HT-29 (cell line): ENCODE results near the gene VASN. TPM values are rescaled to one million over a fixed set of nuclear protein-coding genes. Genes with fewer than 3 reads are reported as not detected.
A peak's percentile ranks its signal among the peaks of the same experiment; 100 is the strongest.

Experiments
- DNase-seq: peaks from one replicate; pipeline ENCODE4 v3.0.0-alpha.2; 2015; ENCODE audit warnings: low spot score
- total RNA-seq: library from RNA; depleted of rRNA; stranded (reverse); fragments of >200 nt; shearing (Covaris generic); gene quantifications from 2 replicates; pipeline ENCODE4 v1.2.3, GENCODE V29; 2014

Gene VASN
- total RNA-seq, 1 experiment from 2014 or later: 2.2 TPM

DNA sequence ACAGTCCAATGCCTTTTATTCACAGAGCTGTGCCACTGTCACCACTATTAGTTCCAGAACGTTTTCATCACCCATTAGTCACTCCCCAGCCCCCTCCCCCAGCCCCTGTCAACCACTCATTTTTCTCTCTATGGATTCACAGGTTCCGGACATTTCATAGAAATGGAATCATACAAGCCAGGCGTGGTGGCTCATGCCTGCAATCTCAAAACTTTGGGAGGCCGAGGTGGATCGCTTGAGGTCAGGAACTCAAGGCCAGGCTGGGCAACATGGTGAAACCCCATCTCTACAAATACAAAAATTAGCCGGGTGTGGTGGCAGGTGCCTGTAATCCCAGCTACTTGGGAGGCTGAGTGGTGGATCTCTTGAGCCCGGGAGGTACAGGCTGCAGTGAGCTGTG is 19.8 kb upstream of the VASN start:
- no peak for DNase-seq

DNA sequence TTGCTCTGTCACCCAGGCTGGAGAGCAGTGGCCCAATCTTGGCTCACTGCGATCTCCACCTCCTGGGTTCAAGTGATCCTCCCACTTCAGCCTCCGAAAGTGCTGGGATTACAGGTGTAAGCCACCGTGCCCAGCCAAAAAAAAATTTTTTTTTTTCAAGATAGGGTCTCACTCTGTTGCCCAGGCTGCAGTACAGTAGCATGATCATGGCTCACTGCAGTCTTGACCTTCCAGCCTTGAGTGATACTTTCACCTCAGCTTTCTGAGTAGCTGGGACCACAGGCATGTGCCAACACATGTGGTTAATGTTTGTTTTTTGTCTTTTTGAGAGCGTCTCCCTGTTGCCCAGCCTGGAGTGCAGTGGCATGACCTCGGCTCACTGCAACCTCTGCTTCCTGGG is 18.8 kb upstream of the VASN start:
- DNase-seq: no peak

DNA sequence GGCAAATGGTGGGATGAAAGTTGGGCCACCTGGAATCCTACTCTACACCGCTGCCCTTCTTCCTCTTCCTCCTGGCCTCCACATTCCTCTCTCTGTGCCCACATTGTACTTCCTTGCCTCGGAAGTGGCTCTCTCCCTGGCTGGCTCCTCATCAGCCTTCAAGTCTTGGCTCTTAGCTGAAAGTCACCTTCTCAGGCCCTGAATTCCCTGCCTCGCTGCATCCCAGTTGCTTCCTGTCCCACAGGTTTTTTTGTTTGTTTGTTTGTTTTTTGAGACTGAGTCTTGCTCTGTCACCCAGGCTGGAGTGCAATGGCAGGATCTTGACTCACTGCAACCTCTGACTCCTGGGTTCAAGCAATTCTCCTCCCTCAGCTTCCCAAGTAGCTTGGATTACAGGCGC is 18.0 kb upstream of the VASN start:
- DNase-seq: no peak

DNA sequence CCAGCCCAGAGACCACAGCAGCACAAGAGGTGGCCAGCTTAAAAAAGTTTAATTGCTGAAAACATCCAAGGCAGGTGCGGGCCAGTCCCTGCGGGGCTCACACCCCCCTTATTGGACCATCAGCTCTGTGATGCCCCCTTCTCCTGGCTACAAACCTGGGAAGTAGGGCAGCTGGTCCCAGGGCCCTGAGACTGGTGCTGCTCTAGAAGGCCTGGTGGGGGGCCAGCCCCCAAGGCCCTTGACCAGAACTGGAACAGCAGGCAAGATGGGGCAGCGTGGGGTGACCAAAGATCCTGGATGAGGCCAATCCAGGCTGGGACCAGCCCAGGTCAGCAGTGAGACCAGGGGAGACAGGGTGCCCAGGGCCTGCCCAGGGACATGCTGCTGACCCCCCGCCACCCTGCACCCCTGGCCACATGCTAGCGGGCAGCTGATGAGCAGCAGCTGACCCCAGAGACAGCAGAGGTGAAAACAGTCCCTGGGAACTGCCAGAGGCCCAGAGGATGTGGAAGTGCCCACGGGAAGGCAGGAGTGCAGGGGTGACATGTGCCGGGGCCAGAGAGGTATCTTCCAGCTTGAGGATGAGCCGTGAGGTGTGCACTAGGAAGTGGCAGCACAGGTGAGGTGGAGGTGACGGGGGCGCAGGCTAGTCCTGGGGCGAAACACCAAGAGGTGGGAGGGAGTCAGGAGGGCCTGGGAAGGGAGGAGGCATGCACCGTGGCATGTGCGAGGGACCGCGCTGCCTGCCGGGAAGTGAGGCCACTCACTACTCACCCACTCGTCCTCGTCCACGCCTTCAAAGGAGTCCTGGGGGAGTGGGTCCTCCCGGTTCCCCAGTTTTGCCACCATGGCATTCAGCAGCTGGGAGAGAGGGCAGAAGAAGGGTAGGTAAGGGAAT is 16.9 kb upstream of the VASN start:
- DNase-seq: no peak

DNA sequence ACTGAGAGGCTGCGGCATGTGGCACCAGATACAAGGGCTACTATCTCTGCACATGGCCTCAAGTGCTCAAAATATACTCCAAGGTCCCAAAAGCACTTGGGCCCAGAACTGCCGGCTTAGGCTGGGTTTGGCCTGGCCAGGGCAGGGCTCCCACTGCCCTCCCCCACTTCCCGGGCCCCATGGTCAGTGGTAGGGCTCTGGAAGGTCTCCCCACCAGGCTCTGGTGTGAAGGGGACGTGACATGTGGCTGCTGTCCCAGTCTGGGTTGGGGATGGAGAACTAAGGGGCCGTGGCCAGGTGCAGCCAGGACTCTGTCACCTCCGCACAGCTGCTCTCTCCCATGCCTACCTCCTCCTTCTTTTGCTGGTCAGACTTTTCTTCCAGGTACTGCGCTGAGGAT is 14.8 kb upstream of the VASN start:
- DNase-seq: no peak

DNA sequence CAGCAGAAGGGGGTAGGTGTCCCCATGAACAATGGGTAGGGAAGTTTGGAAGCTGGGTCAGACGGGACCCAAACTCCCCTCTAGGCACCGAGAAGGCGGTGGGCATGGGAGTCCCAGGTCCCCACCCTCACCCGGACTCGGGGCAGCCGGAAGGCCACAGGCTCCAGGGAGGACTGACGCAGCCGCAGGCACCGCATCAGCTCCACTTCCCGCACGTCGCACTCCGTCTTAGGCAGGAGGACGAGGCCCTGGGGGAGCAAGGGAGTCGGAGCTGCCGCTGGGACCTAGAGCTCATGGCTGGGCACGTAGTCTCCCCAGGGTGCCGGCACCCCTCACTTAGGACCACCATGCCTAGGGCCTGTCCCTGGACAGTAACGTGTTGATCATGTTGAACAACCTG is 13.4 kb upstream of the VASN start:
- DNase-seq: no peak

DNA sequence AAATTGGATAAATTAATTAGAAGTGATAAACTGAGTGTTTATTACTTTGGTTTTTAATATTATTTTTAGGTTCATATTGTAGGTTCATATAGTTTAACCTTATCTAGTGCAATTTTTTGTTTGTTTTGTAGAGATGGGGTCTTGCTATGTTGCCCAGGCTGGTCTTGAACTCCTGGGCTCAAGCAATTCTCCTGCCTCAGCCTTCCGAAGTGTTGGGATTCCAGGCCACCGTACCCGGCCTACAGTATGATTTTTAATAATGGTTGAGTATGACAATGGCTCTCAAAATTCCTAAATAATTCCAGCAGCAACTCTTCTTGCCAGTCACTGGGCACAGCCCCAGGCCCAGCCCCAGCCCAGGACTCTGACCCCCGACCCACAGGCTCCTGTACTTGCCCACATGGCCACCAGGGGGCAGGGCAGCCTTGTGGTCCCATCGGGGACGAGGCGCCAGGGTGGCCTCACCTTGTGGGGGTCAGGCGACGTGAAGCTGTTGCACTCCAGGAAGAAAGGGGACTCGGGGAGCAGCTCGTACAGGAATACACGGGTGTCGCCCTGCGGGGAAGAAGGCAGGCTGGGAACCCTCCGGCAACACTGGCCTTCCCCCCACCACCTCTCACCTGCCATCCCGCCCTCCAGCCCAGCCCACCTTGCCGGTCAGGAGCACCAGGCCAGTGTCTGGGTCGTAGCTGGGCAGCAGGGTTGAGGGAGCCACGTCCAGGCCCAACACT is 12.7 kb upstream of the VASN start:
- peak; percentile 65 for DNase-seq

DNA sequence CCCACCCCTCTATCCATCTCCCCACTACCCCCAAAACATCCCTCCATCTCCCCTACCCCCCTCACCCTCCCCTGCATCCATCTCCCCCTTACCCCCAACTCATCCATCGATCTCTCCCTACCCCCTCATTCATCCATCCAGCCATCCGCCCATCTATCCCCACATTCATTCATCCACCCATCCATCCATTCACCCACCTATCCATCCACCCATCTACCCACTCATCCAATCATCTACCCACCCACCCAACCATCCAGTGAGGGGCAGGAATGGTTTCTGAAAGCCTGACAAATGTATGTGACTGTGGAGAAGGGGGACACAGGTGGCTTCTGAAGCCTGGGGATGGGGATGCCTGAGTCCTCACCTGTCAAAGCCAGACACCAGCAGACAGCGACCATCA is 11.7 kb upstream of the VASN start:
- no peak for DNase-seq

DNA sequence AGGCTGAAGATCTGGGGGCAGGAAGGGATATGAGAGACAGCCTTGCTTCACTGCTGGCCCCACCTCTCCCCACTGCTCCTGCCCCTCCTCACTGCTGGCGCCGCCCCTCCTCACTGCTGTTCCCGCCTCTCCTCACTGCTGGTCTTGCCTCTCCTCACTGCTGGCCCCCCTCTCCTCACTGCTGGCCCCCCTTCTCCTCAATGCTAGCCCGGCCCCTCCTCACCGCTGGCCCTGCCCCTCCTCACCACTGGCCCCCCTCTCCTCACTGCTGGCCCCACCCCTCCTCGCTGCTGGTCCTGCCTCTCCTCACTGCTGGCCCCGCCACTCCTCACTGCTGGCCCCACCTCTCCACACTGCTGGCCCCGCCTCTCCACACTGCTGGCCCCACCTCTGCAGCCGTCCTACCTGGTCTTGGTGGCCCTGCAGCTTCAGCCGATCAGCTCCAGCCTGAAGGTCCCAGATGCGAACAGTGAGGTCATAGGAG is 11.1 kb upstream of the VASN start:
- no peak for DNase-seq

DNA sequence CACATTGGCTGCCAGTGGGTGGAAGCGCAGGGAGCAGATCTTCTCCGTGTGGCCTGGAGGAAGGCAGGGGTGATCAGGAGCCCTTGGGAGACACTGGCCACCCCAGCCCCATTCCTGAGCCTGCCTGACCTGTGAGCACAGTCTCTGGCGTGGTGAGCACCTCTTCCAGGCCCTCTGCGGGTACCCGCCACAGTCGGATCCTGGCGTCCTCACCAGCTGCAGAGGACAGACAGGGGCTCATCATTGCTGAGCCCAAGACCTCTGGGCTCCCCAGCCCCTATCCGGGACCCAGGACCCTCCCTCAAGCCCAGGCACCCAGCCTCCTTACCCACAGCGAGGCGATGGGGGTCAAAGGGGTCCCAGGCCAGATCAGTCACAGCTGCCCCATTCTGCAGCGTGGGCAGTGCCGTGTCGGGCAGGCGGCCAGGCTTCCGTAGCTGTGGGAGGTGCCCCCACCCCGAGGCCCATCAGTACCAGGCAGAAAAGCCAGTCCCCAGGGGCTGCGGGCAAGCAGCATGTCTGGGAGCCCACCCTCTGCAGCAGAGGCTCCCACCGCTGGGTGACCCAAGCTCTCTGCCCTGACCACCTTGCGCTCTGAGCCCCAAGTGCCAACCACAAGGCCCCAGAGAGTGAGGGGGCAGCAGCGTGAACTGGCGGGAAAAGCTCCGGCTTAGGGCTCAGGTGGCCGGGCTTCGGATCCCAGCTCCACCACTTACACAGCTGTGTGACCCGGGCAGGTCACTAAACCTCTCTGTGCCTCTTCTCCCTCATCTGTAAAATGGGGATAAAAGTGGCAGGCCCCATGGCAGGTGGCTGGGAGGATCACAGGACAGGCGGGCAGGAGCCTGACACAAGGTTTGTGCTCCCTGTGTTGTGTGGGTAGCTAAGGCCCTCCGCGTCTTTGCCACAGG is 10.4 kb upstream of the VASN start:
- no peak for DNase-seq

DNA sequence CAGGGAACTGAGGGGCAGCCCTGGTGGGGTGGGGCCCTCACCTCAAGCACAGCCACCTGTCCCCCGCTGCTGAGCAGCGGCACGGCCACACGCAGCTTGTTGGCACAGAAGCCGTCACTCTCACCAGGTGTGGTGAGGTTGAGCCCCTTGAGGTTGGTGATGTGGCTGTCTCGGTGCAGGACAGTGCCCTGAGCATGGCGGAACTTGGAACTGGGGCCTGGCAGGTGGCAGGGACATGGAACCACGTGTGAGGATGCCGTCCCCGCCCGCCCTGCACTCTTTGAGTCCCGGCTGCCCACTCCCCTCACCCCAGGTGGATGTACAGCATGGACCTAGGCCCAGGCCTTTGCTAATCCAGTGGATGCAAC is 9.7 kb upstream of the VASN start:
- DNase-seq: no peak

DNA sequence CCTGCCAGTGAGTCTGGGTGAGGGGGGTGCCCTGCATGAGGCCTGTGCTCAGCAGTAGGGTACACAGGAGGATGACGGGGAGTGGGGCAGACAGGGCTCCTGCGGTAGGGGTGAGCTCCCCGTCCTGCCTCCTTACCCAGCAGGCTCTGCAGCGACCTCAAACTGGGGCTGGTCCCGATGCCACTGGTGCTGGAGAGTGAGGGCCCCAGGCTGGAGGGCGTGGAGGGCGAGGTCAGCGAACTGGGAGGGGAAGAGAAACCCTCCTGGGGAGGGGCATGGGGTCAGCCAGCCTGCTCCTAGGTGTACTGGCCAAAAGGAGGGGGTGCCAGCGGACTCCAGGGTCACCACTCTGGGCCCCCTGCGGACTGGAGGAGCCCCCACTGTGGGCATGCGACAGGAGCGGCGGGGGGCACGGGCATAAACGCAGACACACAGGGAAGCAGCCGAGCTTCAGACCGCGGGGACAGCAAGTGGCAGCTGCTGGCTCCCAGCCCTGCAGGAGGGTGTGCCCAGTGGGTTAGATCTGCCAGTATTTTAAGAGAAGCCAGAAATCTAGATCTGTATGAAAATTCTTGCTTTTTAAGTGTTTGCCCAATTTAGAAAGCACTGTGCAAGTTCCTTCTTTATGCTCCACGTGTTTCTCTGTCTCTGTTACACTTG is 9.0 kb upstream of the VASN start:
- no peak for DNase-seq

DNA sequence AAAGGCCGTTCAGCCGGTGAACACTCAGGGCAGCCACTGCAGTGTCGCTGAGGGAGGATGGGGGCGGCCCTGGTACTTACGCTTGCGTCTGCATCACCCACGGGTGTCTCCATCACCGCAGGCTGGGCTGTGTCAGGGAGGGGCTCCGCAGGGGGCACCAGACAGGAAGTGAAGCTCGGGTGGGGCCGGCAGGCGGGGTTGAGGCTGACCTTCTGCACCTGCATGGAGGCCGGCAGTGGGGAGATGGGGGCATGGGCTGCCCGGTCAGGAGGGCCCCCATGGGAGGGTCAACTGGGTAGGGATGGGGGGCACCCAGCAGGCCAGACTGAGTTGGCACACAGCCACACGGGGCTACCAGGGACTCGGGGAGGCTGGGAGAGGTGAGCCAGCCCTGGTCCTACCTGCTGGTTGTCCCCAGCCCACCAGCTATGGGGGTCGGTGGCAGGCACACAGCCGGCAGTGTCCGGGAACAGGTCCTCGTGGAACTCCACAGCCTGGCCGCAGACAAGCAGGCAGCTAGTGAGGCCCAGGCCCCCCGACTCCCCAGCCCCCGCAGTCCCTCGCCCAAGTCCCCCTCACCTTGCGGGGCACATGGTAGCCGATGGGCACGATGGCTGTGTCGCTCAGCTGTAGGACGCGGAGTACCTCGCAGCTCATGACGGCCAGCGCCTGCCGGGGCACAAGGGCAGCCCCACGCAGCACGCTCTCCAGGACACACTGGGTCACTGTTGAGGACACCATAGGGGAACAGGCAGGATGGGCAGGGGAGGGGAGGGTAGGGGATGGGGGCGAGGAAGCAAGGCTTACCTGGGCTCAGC is 7.2 kb upstream of the VASN start:
- no peak for DNase-seq

DNA sequence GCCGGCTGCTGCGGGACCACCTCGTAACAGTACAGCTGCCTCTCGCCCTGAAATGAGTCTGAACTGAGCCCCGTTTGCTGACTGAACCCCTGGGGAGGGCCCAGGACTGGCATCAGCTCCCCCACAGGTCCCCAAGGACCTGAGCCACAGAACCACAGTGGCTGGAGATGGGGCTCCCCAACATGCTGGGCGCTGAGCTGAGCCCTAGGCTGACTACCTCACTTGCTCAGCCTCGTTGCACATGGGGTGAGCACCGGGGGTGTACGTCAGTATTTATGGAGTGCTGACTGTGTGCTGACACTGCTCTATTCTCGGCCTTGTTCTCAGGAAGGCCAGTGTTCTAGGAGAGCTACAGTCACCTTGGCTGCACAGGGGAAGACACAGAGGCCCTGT is 6.6 kb upstream of the VASN start:
- DNase-seq: no peak

DNA sequence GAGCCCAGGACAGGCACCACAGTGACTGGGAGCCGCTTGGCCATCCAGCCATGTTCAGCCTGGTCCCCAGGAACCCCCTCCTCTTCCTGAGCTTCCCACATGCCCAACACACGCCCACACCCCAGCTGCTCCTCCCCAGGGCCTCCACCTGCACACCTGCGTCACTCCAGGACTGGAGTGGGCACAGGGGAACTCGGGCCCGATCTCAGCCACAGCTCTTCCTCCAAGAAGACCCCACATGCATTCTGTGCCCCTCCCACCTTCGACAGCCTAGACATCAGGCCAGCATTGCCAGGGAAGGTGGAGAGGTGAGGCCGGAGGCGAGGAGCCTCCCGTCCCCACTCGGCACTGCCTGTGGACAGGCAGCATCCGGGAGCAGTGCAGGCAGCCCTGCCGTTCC is 6.0 kb upstream of the VASN start:
- no peak for DNase-seq

DNA sequence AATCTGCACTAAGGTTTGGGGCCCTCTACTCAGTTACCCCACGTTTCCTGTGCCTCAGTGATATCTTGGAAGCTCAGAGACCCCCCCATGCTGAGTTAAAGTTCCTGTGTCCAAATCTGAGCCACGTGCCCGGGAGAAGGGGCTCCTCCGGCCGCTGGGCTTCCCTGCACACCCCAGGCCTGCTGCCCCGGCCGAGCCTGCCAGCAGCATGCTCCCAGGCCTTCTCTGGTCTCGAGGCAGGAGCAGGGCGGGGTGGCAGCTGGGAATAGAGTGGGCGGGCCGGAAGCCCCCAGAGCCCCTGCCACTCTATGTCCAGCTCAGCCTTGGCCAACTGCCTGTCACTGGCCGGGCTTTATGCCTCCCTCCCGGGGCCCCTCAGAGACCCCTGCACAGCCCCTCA is 5.6 kb upstream of the VASN start:
- no peak for DNase-seq

DNA sequence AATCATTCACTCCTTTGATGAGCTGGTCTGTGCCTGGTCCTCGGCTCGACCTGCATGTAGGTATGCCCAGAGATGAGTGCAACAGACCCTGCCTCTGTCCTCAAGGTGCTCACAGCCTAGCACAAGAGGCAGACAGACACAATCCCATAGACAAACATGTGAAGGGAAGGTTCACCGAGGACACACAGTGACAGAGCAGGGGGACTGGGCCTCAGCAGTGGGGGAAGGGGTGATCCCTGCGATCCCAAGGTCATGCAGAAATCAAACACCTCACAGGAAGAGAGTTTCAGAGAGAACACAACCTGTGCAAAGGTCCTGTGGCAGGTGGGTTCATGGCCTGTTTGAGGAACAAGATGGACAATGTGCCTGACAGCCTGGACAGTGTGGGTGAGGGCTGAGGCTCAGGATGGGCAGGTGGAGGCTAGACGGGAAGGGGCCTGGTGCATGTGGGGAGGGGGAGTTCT is 4.2 kb upstream of the VASN start:
- no peak for DNase-seq

DNA sequence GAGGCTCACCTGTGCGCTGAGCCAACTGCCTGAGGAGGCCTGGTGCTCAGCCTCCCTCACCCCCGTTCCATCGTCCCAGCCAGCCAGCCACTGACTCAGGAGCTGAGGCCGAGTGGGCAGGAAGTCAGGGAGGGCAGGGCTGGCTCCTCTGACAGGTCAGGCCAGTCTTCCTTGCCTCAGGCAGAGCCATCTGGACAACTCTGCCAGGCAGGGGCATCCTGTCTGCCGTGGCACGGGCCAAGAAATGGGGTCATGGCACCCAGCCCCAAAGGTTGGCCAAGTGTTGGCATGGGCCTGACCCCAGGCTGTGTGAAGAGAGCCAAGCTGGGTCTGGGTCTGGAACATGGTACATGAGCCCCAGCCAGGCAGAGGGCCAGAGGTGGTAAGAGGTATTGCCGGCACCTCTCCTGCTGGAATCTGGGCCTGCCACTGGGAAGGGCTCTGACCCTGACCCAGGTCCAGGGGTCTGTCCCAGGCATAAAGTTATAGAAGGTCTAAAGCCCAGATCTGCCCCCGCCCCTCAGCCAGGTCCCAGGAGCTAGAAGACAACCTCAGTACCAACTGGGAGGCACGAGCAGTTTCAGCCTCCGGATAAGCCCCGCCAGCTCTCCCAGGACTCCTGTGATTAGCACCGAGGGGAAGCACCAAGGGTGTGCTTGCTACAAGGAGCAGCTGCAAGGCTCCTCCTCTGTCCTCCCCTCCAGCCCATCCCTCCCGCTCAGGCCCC is 2.5 kb upstream of the VASN start:
- DNase-seq: peak; percentile 55

DNA sequence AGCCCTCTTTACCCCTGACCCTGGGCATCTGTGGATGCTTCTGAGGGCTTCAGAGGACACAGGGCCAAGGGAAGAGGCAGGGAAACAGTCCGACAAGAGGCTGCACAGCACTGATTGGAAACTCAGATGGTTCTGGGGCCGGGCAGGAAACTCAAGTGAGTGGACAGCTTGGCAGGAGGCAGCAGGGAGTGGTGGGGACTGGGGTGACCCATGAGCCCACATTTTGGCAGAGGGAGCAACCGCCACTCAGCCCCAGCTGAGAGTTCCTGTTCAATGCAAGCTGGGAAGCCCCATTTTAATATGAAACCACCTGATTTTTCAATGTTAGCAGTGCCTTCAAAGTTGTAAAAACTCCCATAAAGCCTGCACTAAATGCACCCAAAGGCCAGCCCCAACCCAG is 1.5 kb upstream of the VASN start:
- no peak for DNase-seq
